Mesendoderm (in vitro differentiated cells): ENCODE measurements around the gene TNS1.

Experiments used
- DNase-seq: peaks from one replicate; pipeline ENCODE4 v3.0.0; 2013
- H2AK5ac ChIP-seq: 2 replicates; pipeline ENCODE4 v1.6.1; 2013; ENCODE audit warnings: low read length, inconsistent platforms
- H2BK120ac ChIP-seq: 2 replicates; pipeline ENCODE4 v1.6.1; 2013; ENCODE audit warnings: low read depth, mild to moderate bottlenecking, low read length, moderate library complexity, mixed read lengths
- H2BK15ac ChIP-seq: replicated peaks from 2 replicates; pipeline ENCODE4 v1.6.1; 2013; ENCODE audit warnings: low read depth, mild to moderate bottlenecking, moderate library complexity
- H2BK5ac ChIP-seq: 2 replicates; pipeline ENCODE4 v1.6.1; 2013; ENCODE audit warnings: low read length, inconsistent platforms
- H3K18ac ChIP-seq: 2 replicates; pipeline ENCODE4 v1.6.1; 2013; ENCODE audit warnings: mild to moderate bottlenecking, low read length, mixed read lengths
- H3K23ac ChIP-seq: one replicate; pipeline ENCODE4 v1.6.1; 2013; ENCODE audit warnings: low read length
- H3K27ac ChIP-seq: 2 replicates; pipeline ENCODE4 v1.5.1; 2013; ENCODE audit warnings: low read depth, mild to moderate bottlenecking, inconsistent platforms, low read length, moderate library complexity
- H3K27me3 ChIP-seq: 2 replicates; pipeline ENCODE4 v1.6.1; 2013; ENCODE audit warnings: low read length, control low read depth, mild to moderate bottlenecking, inconsistent platforms; ENCODE audit not compliant: insufficient read depth, poor library complexity
- H3K36me3 ChIP-seq: 2 replicates; pipeline ENCODE4 v1.6.1; 2013; ENCODE audit warnings: low read length, inconsistent platforms; ENCODE audit not compliant: control insufficient read depth, insufficient read depth
- H3K4ac ChIP-seq: one replicate; pipeline ENCODE4 v1.6.1; 2013; ENCODE audit warnings: low read depth, mild to moderate bottlenecking, low read length, moderate library complexity
- H3K4me1 ChIP-seq: 2 replicates; pipeline ENCODE4 v1.6.1; 2013; ENCODE audit warnings: low read depth, low read length, inconsistent platforms; ENCODE audit not compliant: control insufficient read depth
- H3K4me2 ChIP-seq: 2 replicates; pipeline ENCODE4 v1.6.1; 2013; ENCODE audit warnings: low read length
- H3K4me3 ChIP-seq: 2 replicates; pipeline ENCODE4 v1.5.1; 2013; ENCODE audit warnings: mild to moderate bottlenecking, low read length
- H3K56ac ChIP-seq: one replicate; pipeline ENCODE4 v1.6.1; 2013; ENCODE audit warnings: low read length
- H3K79me1 ChIP-seq: 2 replicates; pipeline ENCODE4 v1.6.1; 2013; ENCODE audit warnings: low read length, inconsistent platforms
- H3K79me2 ChIP-seq: 2 replicates; pipeline ENCODE4 v1.6.1; 2013; ENCODE audit warnings: mild to moderate bottlenecking, low read length; ENCODE audit not compliant: control insufficient read depth, insufficient read depth
- H3K9ac ChIP-seq: 2 replicates; pipeline ENCODE4 v1.6.1; 2013; ENCODE audit warnings: low read length, inconsistent platforms
- H4K5ac ChIP-seq: one replicate; pipeline ENCODE4 v1.6.1; 2013; ENCODE audit warnings: low read length
- H4K8ac ChIP-seq: one replicate; pipeline ENCODE4 v1.6.1; 2013; ENCODE audit warnings: low read depth, mild to moderate bottlenecking, control low read depth, low read length, moderate library complexity
- WGBS: extraction: QIAGEN DNeasy Blood & Tissue Kit; methylation state at CpG from one replicate; pipeline ENCODE4 v1.1.7; 2013; ENCODE audit warnings: low lambda C conversion rate, missing lambda C conversion rate; ENCODE audit not compliant: insufficient coverage; ENCODE audit errors: extremely low coverage; 5-methylcytosine and 5-hydroxymethylcytosine counted together

The TNS1 gene

GRCh38 chr2:217951521-217952247, 51.1 kb downstream of the TNS1 start:
- Histone ChIP-seq H2BK5ac (no peak overlapping the region), H3K27me3 (no peaks in the 10 kb centered on the region), H3K36me3 (no peaks in the 10 kb centered on the region), H3K23ac (peak overlapping the region; percentile 68), H2BK120ac (no peak overlapping the region), H3K9ac (no peak overlapping the region), H3K4ac (no peak overlapping the region), H4K8ac (no peak overlapping the region), H3K4me1 (peaks cover 6% of the 10 kb centered on the region), H2BK15ac (no peak overlapping the region), H2AK5ac (no peak overlapping the region), H3K56ac (no peak overlapping the region), H3K79me1 (no peaks in the 10 kb centered on the region), H4K5ac (no peak overlapping the region), H3K27ac (no peak overlapping the region), H3K4me2 (no peak overlapping the region), H3K4me3 (no peak overlapping the region), H3K18ac (no peak overlapping the region), H3K79me2 (no peaks in the 10 kb centered on the region)
- no CpG with 5 or more reads among the region's 11 CpGs for WGBS
- DNase-seq: no peak

- Histone ChIP-seq H3K4me2 (no peak overlapping the region), H3K27ac (no peak overlapping the region), H3K4me1 (peaks cover 6% of the 10 kb centered on the region), H3K23ac (no peak overlapping the region), H3K79me2 (no peaks in the 10 kb centered on the region), H3K27me3 (no peaks in the 10 kb centered on the region), H2AK5ac (no peak overlapping the region), H3K4ac (no peak overlapping the region), H3K9ac (no peak overlapping the region), H4K8ac (no peak overlapping the region), H3K79me1 (no peaks in the 10 kb centered on the region), H2BK5ac (no peak overlapping the region), H4K5ac (no peak overlapping the region), H3K4me3 (no peak overlapping the region), H3K56ac (no peak overlapping the region), H3K36me3 (no peaks in the 10 kb centered on the region), H2BK120ac (no peak overlapping the region), H2BK15ac (no peak overlapping the region), H3K18ac (no peak overlapping the region)
- no CpG with 5 or more reads among the region's 4 CpGs for WGBS
- no peak for DNase-seq
These were observed 51.7 kb downstream of the TNS1 start for GRCh38 chr2:217951091-217951490.

- H2BK5ac ChIP-seq: no peak overlapping the region
- no peak overlapping the region for H3K9ac ChIP-seq
- H3K4me1 ChIP-seq: peaks cover 6% of the 10 kb centered on the region
- H3K23ac ChIP-seq: peak overlapping the region; percentile 50
- no peak overlapping the region for H3K4ac ChIP-seq
- no peak for DNase-seq
- WGBS: no CpG with 5 or more reads among the region's 10 CpGs
- H2AK5ac ChIP-seq: no peak overlapping the region
- H3K18ac ChIP-seq: no peak overlapping the region
- H3K4me3 ChIP-seq: no peak overlapping the region
- H4K8ac ChIP-seq: no peak overlapping the region
- no peaks in the 10 kb centered on the region for H3K79me1 ChIP-seq
- H2BK15ac ChIP-seq: no peak overlapping the region
- no peak overlapping the region for H3K4me2 ChIP-seq
- no peaks in the 10 kb centered on the region for H3K36me3 ChIP-seq
- no peak overlapping the region for H2BK120ac ChIP-seq
- H3K27me3 ChIP-seq: no peaks in the 10 kb centered on the region
- no peak overlapping the region for H3K27ac ChIP-seq
- H3K56ac ChIP-seq: no peak overlapping the region
- no peak overlapping the region for H4K5ac ChIP-seq
- no peaks in the 10 kb centered on the region for H3K79me2 ChIP-seq
These were observed 52.4 kb downstream of the TNS1 start for GRCh38 chr2:217950401-217950871.

- Histone ChIP-seq H3K18ac (no peak overlapping the region), H3K56ac (no peak overlapping the region), H3K79me1 (no peaks in the 10 kb centered on the region)
These were observed 53.3 kb downstream of the TNS1 start for GRCh38 chr2:217949447-217949846.

GRCh38 chr2:217948897-217949296, 53.9 kb downstream of the TNS1 start:
- no peak overlapping the region for H3K9ac ChIP-seq
- no peak overlapping the region for H4K5ac ChIP-seq
- no peaks in the 10 kb centered on the region for H3K36me3 ChIP-seq
- H3K4me2 ChIP-seq: no peak overlapping the region
- H2AK5ac ChIP-seq: no peak overlapping the region
- no peak overlapping the region for H2BK120ac ChIP-seq
- no peak overlapping the region for H3K4ac ChIP-seq
- peak overlapping the region; percentile 31 for H3K56ac ChIP-seq
- no peak overlapping the region for H3K18ac ChIP-seq
- DNase-seq: no peak
- H3K23ac ChIP-seq: no peak overlapping the region
- H2BK5ac ChIP-seq: no peak overlapping the region
- H3K27ac ChIP-seq: no peak overlapping the region
- H3K79me2 ChIP-seq: no peaks in the 10 kb centered on the region
- no peak overlapping the region for H4K8ac ChIP-seq
- no peaks in the 10 kb centered on the region for H3K27me3 ChIP-seq
- WGBS: no CpG with 5 or more reads among the region's 6 CpGs
- H3K4me1 ChIP-seq: peaks cover 6% of the 10 kb centered on the region
- no peak overlapping the region for H2BK15ac ChIP-seq
- H3K4me3 ChIP-seq: no peak overlapping the region
- no peaks in the 10 kb centered on the region for H3K79me1 ChIP-seq

More at GRCh38 chr2:217949447-217949846, 53.3 kb downstream of the TNS1 start:
- no peak overlapping the region for H3K27ac ChIP-seq
- H3K4me2 ChIP-seq: no peak overlapping the region
- no peak overlapping the region for H2BK5ac ChIP-seq
- H3K9ac ChIP-seq: no peak overlapping the region
- no peaks in the 10 kb centered on the region for H3K79me2 ChIP-seq
- H3K4me1 ChIP-seq: peaks cover 6% of the 10 kb centered on the region
- H2AK5ac ChIP-seq: no peak overlapping the region
- no peaks in the 10 kb centered on the region for H3K36me3 ChIP-seq
- no peak overlapping the region for H3K4ac ChIP-seq
- no peak overlapping the region for H4K8ac ChIP-seq
- H3K4me3 ChIP-seq: no peak overlapping the region
- no peak overlapping the region for H2BK120ac ChIP-seq
- H3K27me3 ChIP-seq: no peaks in the 10 kb centered on the region
- DNase-seq: peak; percentile 79
- no peak overlapping the region for H2BK15ac ChIP-seq
- no peak overlapping the region for H3K23ac ChIP-seq
- H4K5ac ChIP-seq: no peak overlapping the region

- no peak overlapping the region for H2BK5ac ChIP-seq
- no peaks in the 10 kb centered on the region for H3K79me2 ChIP-seq
- H3K4me1 ChIP-seq: peaks cover 8% of the 10 kb centered on the region
- no peak overlapping the region for H3K4me2 ChIP-seq
- no peak overlapping the region for H3K23ac ChIP-seq
- no peak overlapping the region for H2BK120ac ChIP-seq
- H2AK5ac ChIP-seq: no peak overlapping the region
- no peak overlapping the region for H4K5ac ChIP-seq
- H3K4ac ChIP-seq: no peak overlapping the region
- no peak overlapping the region for H2BK15ac ChIP-seq
- no peak overlapping the region for H4K8ac ChIP-seq
- H3K4me3 ChIP-seq: no peak overlapping the region
- no peaks in the 10 kb centered on the region for H3K27me3 ChIP-seq
- no peak overlapping the region for H3K9ac ChIP-seq
- H3K36me3 ChIP-seq: no peaks in the 10 kb centered on the region
- no CpG with 5 or more reads among the region's 4 CpGs for WGBS
- H3K18ac ChIP-seq: no peak overlapping the region
- H3K56ac ChIP-seq: no peak overlapping the region
- H3K79me1 ChIP-seq: no peaks in the 10 kb centered on the region
- DNase-seq: no peak
- H3K27ac ChIP-seq: no peak overlapping the region
These were observed 54.4 kb downstream of the TNS1 start for GRCh38 chr2:217948351-217948791.
